Measurements from ENCODE around the gene FOXN3. TPM values are rescaled to one million over a fixed set of nuclear protein-coding genes. Genes with fewer than 3 reads are reported as not detected.
"Not testable (repeated sequence)": the region's sequence is repeated elsewhere in the genome, so short reads cannot be mapped to it uniquely, and the experiment has no call there.

The FOXN3 gene
- total and polyA plus RNA-seq, 3 experiments from 2014 or later: 73.9 to 136 (median 74.8) TPM

- CTCF ChIA-PET; H3K4me1 ChIP-seq (ENCODE audit: insufficient read depth, low read length); H3K4me3 Mint-ChIP-seq; H3K27ac ChIP-seq (ENCODE audit: low read depth, low read length); H3K27me3 Mint-ChIP-seq; H3K9me3 ChIP-seq (ENCODE audit: low read length); H3K36me3 ChIP-seq (ENCODE audit: insufficient read depth, low read length); H3K4me3 ChIP-seq (ENCODE audit: low read length); H3K27me3 ChIP-seq (ENCODE audit: insufficient read depth, low read length, poor library complexity, severe bottlenecking); POLR2A ChIA-PET; DNase-seq; H3K9me3 Mint-ChIP-seq: not testable (repeated sequence)
- peaks cover 0 to 32% (median 15%) of the 10 kb centered on the region in 3 donors for H3K36me3 Mint-ChIP-seq
- peaks cover 47 to 73% (median 56%) of the 10 kb centered on the region in 3 donors for H3K4me1 Mint-ChIP-seq
- H3K27ac Mint-ChIP-seq: peak overlapping the region in 1 of 8 donors; percentile 5
These were observed 122.6 kb downstream of the FOXN3 start for GRCh38 chr14:89294469-89294868.

GRCh38 chr14:89294060-89294459, 123.0 kb downstream of the FOXN3 start:
- Histone ChIP-seq H3K36me3 (ENCODE audit: insufficient read depth, low read length) (no peaks in the 10 kb centered on the region), H3K27ac (ENCODE audit: low read depth, low read length) (no peak overlapping the region), H3K4me1 (ENCODE audit: insufficient read depth, low read length) (no peaks in the 10 kb centered on the region), H3K9me3 (ENCODE audit: low read length) (no peaks in the 10 kb centered on the region), H3K4me3 (ENCODE audit: low read length) (no peak overlapping the region), H3K27me3 (ENCODE audit: insufficient read depth, low read length, poor library complexity, severe bottlenecking) (no peaks in the 10 kb centered on the region)
- no peak for DNase-seq
- Mint-ChIP-seq H3K4me3 (no peak overlapping the region), H3K27me3 (no peaks in the 10 kb centered on the region), H3K27ac (peak overlapping the region in 1 of 8 donors; percentile 64), H3K36me3 (peaks cover 0 to 29% (median 15%) of the 10 kb centered on the region in 3 donors), H3K9me3 (no peaks in the 10 kb centered on the region), H3K4me1 (peaks cover 46 to 69% (median 55%) of the 10 kb centered on the region in 3 donors)
- POLR2A ChIA-PET: no interaction called here
- CTCF ChIA-PET: no interaction called here

GRCh38 chr14:89293314-89293916, 123.6 kb downstream of the FOXN3 start:
- no peaks in the 10 kb centered on the region for H3K9me3 ChIP-seq (ENCODE audit: low read length)
- H3K4me1 ChIP-seq (ENCODE audit: insufficient read depth, low read length): no peaks in the 10 kb centered on the region
- ChIA-PET CTCF (no interaction called here), POLR2A (no interaction called here)
- H3K27me3 Mint-ChIP-seq: no peaks in the 10 kb centered on the region
- H3K27me3 ChIP-seq (ENCODE audit: insufficient read depth, low read length, poor library complexity, severe bottlenecking): no peaks in the 10 kb centered on the region
- no peaks in the 10 kb centered on the region for H3K36me3 ChIP-seq (ENCODE audit: insufficient read depth, low read length)
- H3K4me3 Mint-ChIP-seq: no peak overlapping the region
- peak overlapping the region in 2 of 8 donors; percentile 1 to 75 for H3K27ac Mint-ChIP-seq
- H3K4me1 Mint-ChIP-seq: peaks cover 43 to 62% (median 49%) of the 10 kb centered on the region in 3 donors
- no peaks in the 10 kb centered on the region for H3K9me3 Mint-ChIP-seq
- H3K36me3 Mint-ChIP-seq: peaks cover 0 to 29% (median 15%) of the 10 kb centered on the region in 3 donors
- H3K27ac ChIP-seq (ENCODE audit: low read depth, low read length): no peak overlapping the region
- no peak overlapping the region for H3K4me3 ChIP-seq (ENCODE audit: low read length)
- no peak for DNase-seq

- Histone ChIP-seq H3K27ac (ENCODE audit: low read depth, low read length) (no peak overlapping the region), H3K27me3 (ENCODE audit: insufficient read depth, low read length, poor library complexity, severe bottlenecking) (no peaks in the 10 kb centered on the region), H3K4me1 (ENCODE audit: insufficient read depth, low read length) (no peaks in the 10 kb centered on the region), H3K9me3 (ENCODE audit: low read length) (no peaks in the 10 kb centered on the region), H3K4me3 (ENCODE audit: low read length) (no peak overlapping the region), H3K36me3 (ENCODE audit: insufficient read depth, low read length) (no peaks in the 10 kb centered on the region)
- peaks cover 0 to 29% (median 11%) of the 10 kb centered on the region in 3 donors for H3K36me3 Mint-ChIP-seq
- no peak overlapping the region for H3K4me3 Mint-ChIP-seq
- H3K4me1 Mint-ChIP-seq: peaks cover 41 to 60% (median 46%) of the 10 kb centered on the region in 3 donors
- DNase-seq: no peak
- POLR2A ChIA-PET: no interaction called here
- no peaks in the 10 kb centered on the region for H3K9me3 Mint-ChIP-seq
- no peaks in the 10 kb centered on the region for H3K27me3 Mint-ChIP-seq
- CTCF ChIA-PET: no interaction called here
- peak overlapping the region in 4 of 8 donors; percentile 21 to 75 (median 46) for H3K27ac Mint-ChIP-seq
These were observed 124.3 kb downstream of the FOXN3 start for GRCh38 chr14:89292579-89293313.

- Histone ChIP-seq H3K9me3 (ENCODE audit: low read length) (no peaks in the 10 kb centered on the region), H3K27me3 (ENCODE audit: insufficient read depth, low read length, poor library complexity, severe bottlenecking) (no peaks in the 10 kb centered on the region), H3K36me3 (ENCODE audit: insufficient read depth, low read length) (no peaks in the 10 kb centered on the region), H3K4me1 (ENCODE audit: insufficient read depth, low read length) (no peaks in the 10 kb centered on the region), H3K4me3 (ENCODE audit: low read length) (no peak overlapping the region), H3K27ac (ENCODE audit: low read depth, low read length) (no peak overlapping the region)
- H3K9me3 Mint-ChIP-seq: no peaks in the 10 kb centered on the region
- no peak for DNase-seq
- H3K4me1 Mint-ChIP-seq: peaks cover 49 to 67% (median 51%) of the 10 kb centered on the region in 3 donors
- H3K27me3 Mint-ChIP-seq: no peaks in the 10 kb centered on the region
- ChIA-PET POLR2A (no interaction called here), CTCF (no interaction called here)
- peaks cover 0 to 32% (median 10%) of the 10 kb centered on the region in 3 donors for H3K36me3 Mint-ChIP-seq
- peak overlapping the region in 2 of 8 donors; percentile 6 to 17 for H3K27ac Mint-ChIP-seq
- no peak overlapping the region for H3K4me3 Mint-ChIP-seq
These were observed 125.6 kb downstream of the FOXN3 start for GRCh38 chr14:89291351-89291940.

- no peaks in the 10 kb centered on the region for H3K9me3 Mint-ChIP-seq
- Histone ChIP-seq H3K27ac (ENCODE audit: low read depth, low read length) (no peak overlapping the region), H3K9me3 (ENCODE audit: low read length) (no peaks in the 10 kb centered on the region), H3K36me3 (ENCODE audit: insufficient read depth, low read length) (no peaks in the 10 kb centered on the region), H3K4me1 (ENCODE audit: insufficient read depth, low read length) (no peaks in the 10 kb centered on the region), H3K4me3 (ENCODE audit: low read length) (no peak overlapping the region), H3K27me3 (ENCODE audit: insufficient read depth, low read length, poor library complexity, severe bottlenecking) (no peaks in the 10 kb centered on the region)
- no peak for DNase-seq
- ChIA-PET POLR2A (no interaction called here), CTCF (no interaction called here)
- peaks cover 49 to 66% (median 51%) of the 10 kb centered on the region in 3 donors for H3K4me1 Mint-ChIP-seq
- H3K36me3 Mint-ChIP-seq: peaks cover 0 to 32% (median 10%) of the 10 kb centered on the region in 3 donors
- H3K27ac Mint-ChIP-seq: peak overlapping the region in 5 of 8 donors; percentile 6 to 38 (median 34)
- H3K27me3 Mint-ChIP-seq: no peaks in the 10 kb centered on the region
- H3K4me3 Mint-ChIP-seq: no peak overlapping the region
These were observed 126.2 kb downstream of the FOXN3 start for GRCh38 chr14:89290813-89291212.

- DNase-seq: no peak
- Histone ChIP-seq H3K27ac (ENCODE audit: low read depth, low read length) (no peak overlapping the region), H3K4me3 (ENCODE audit: low read length) (no peak overlapping the region), H3K27me3 (ENCODE audit: insufficient read depth, low read length, poor library complexity, severe bottlenecking) (no peaks in the 10 kb centered on the region), H3K9me3 (ENCODE audit: low read length) (no peaks in the 10 kb centered on the region), H3K36me3 (ENCODE audit: insufficient read depth, low read length) (no peaks in the 10 kb centered on the region), H3K4me1 (ENCODE audit: insufficient read depth, low read length) (no peaks in the 10 kb centered on the region)
- H3K4me3 Mint-ChIP-seq: no peak overlapping the region
- peaks cover 52 to 70% (median 56%) of the 10 kb centered on the region in 3 donors for H3K4me1 Mint-ChIP-seq
- no peaks in the 10 kb centered on the region for H3K9me3 Mint-ChIP-seq
- POLR2A ChIA-PET: no interaction called here
- H3K27me3 Mint-ChIP-seq: no peaks in the 10 kb centered on the region
- H3K27ac Mint-ChIP-seq: no peak overlapping the region
- H3K36me3 Mint-ChIP-seq: peaks cover 0 to 32% (median 6%) of the 10 kb centered on the region in 3 donors
- CTCF ChIA-PET: no interaction called here
These were observed 127.6 kb downstream of the FOXN3 start for GRCh38 chr14:89289477-89289876.

GRCh38 chr14:89288114-89288513, 128.9 kb downstream of the FOXN3 start:
- Mint-ChIP-seq H3K36me3 (peaks cover 0 to 29% (median 6%) of the 10 kb centered on the region in 3 donors), H3K27me3 (no peaks in the 10 kb centered on the region), H3K4me1 (peaks cover 58 to 74% (median 63%) of the 10 kb centered on the region in 3 donors), H3K27ac (no peak overlapping the region), H3K4me3 (no peak overlapping the region), H3K9me3 (no peaks in the 10 kb centered on the region)
- Histone ChIP-seq H3K4me1 (ENCODE audit: insufficient read depth, low read length) (peaks cover 3% of the 10 kb centered on the region), H3K27ac (ENCODE audit: low read depth, low read length) (no peak overlapping the region), H3K4me3 (ENCODE audit: low read length) (no peak overlapping the region), H3K9me3 (ENCODE audit: low read length) (no peaks in the 10 kb centered on the region), H3K36me3 (ENCODE audit: insufficient read depth, low read length) (no peaks in the 10 kb centered on the region), H3K27me3 (ENCODE audit: insufficient read depth, low read length, poor library complexity, severe bottlenecking) (no peaks in the 10 kb centered on the region)
- CTCF ChIA-PET: no interaction called here
- POLR2A ChIA-PET: no interaction called here
- no peak for DNase-seq

Data from CD8-positive, alpha-beta memory T cell (primary cell).